Esophagus muscularis mucosa (tissue), 4 donors: Measurements from ENCODE around the gene NOD2. TPM values are rescaled to one million over a fixed set of nuclear protein-coding genes. Genes with fewer than 3 reads are reported as not detected.

Experiments used
- DNase-seq: peaks from one replicate; pipeline ENCODE4 v3.0.0-alpha.2; 2017; ENCODE audit errors: extremely low spot score
- H3K27ac ChIP-seq, 4 donors: fragments of 200-600 bp; sonication (generic); replicated peaks in 1 of 4; 1 replicate in 3 of 4; 2 replicates in 1 of 4; pipeline ENCODE4 v1.5.1; 2016 to 2019; ENCODE audit warnings: mild to moderate bottlenecking in 1 of 4
- H3K27me3 ChIP-seq, 4 donors: fragments of 200-600 bp; sonication (generic); one replicate each; pipeline versions ENCODE4 v1.5.1 to v1.6.0; 2016 to 2019
- H3K36me3 ChIP-seq, 4 donors: fragments of 200-600 bp; sonication (generic); one replicate each; pipeline ENCODE4 v1.5.1; 2016 to 2019
- H3K4me1 ChIP-seq, 4 donors: fragments of 200-600 bp; sonication (generic); one replicate each; pipeline ENCODE4 v1.5.1; 2016 to 2019
- H3K4me3 ChIP-seq, 4 donors: fragments of 200-600 bp; sonication (generic); 1 replicate in 2 of 4; 2 replicates in 2 of 4; pipeline ENCODE4 v1.5.1; 2016 to 2019; ENCODE audit warnings: mild to moderate bottlenecking in 4 of 4, moderate library complexity in 1 of 4
- H3K9me3 ChIP-seq, 4 donors: fragments of 200-600 bp; sonication (generic); 1 replicate in 3 of 4; 2 replicates in 1 of 4; pipeline ENCODE4 v1.5.1; 2016 to 2019
- CTCF ChIP-seq, 3 experiments: fragments of 200-600 bp in 2 of 3; fragments of 450-650 bp in 1 of 3; sonication (generic) in 2 of 3; IDR thresholded peaks; one replicate each; pipeline ENCODE4 v1.5.1; 2017 to 2019; ENCODE audit warnings: antibody characterized with exemption in 3 of 3, mild to moderate bottlenecking in 2 of 3, moderate library complexity in 1 of 3
- EP300 ChIP-seq: sonication (generic); formaldehyde crosslinking; IDR thresholded peaks from one replicate; pipeline ENCODE4 v1.6.1; 2017; ENCODE audit warnings: antibody characterized with exemption
- POLR2A ChIP-seq: fragments of 450-650 bp; IDR thresholded peaks from one replicate; pipeline ENCODE4 v1.6.1; 2017; ENCODE audit warnings: antibody characterized with exemption, moderate library complexity, mild to moderate bottlenecking, low read depth
- POLR2AphosphoS5 ChIP-seq, 2 donors: sonication (generic); formaldehyde crosslinking; IDR thresholded peaks; one replicate each; pipeline ENCODE4 v1.6.1; 2017; ENCODE audit warnings: antibody characterized with exemption in 2 of 2
- WGBS: methylation state at CpG from one replicate; pipeline ENCODE4 v1.1.5; 2018; 5-methylcytosine and 5-hydroxymethylcytosine counted together
- intact Hi-C: fragments of 100-400 bp; cut with DNase I; formaldehyde crosslinking; loops from one replicate; pipeline ENCODE4 v1.15.1; 2023
- total RNA-seq, 4 donors: library from RNA; depleted of rRNA; stranded (reverse); fragments of >200 nt; gene quantifications; one replicate each; pipeline versions ENCODE4 v1.1.0 to v1.2.1, GENCODE V29; 2016

The NOD2 gene
- total RNA-seq, 4 donors from 2014 or later, result 1.2 to 6.0 (median 2.5) TPM

GRCh38 chr16:50722960-50723359, 29.6 kb downstream of the NOD2 start:
- Histone ChIP-seq H3K27me3 (no peaks in the 10 kb centered on the region), H3K4me3 (no peak overlapping the region), H3K36me3 (peaks cover 0 to 10% (median 0%) of the 10 kb centered on the region in 4 donors), H3K4me1 (peaks cover 0 to 11% (median 0%) of the 10 kb centered on the region in 4 donors), H3K9me3 (no peaks in the 10 kb centered on the region), H3K27ac (no peak overlapping the region)
- DNase-seq, result no peak
- TF ChIP-seq POLR2A, result no peak
- TF ChIP-seq POLR2AphosphoS5 (IDR thresholded peaks at IDR 0.05), result no peak
- no peak for TF ChIP-seq EP300
- no peak for TF ChIP-seq CTCF (IDR thresholded peaks at IDR 0.05)
- intact Hi-C loops, result no loop called here
- WGBS, result 77% methylated on average over 2 of the region's 2 CpGs

- no peak overlapping the region for H3K27ac ChIP-seq
- H3K36me3 ChIP-seq, result peaks cover 0 to 10% (median 0%) of the 10 kb centered on the region in 4 donors
- no peak for DNase-seq
- no peaks in the 10 kb centered on the region for H3K9me3 ChIP-seq
- no peak overlapping the region for H3K4me3 ChIP-seq
- no peaks in the 10 kb centered on the region for H3K4me1 ChIP-seq
- intact Hi-C loops, result no loop called here
- H3K27me3 ChIP-seq, result no peaks in the 10 kb centered on the region
- TF ChIP-seq POLR2A, result no peak
- TF ChIP-seq POLR2AphosphoS5 (IDR thresholded peaks at IDR 0.05), result no peak
- TF ChIP-seq EP300, result no peak
- TF ChIP-seq CTCF (IDR thresholded peaks at IDR 0.05), result no peak
Observed at GRCh38 chr16:50724306-50724705, 30.9 kb downstream of the NOD2 start.

GRCh38 chr16:50731130-50731988, 38.0 kb downstream of the NOD2 start:
- WGBS, result 74% methylated on average over 6 of the region's 6 CpGs
- Histone ChIP-seq H3K4me3 (no peak overlapping the region), H3K36me3 (peaks cover 0 to under 1% (median 0%) of the 10 kb centered on the region in 4 donors), H3K4me1 (peaks cover 0 to 12% (median 6%) of the 10 kb centered on the region in 4 donors), H3K9me3 (no peaks in the 10 kb centered on the region), H3K27ac (peak overlapping the region in 1 of 4 donors; percentile 47), H3K27me3 (no peaks in the 10 kb centered on the region)
- intact Hi-C loops, result no loop called here
- no peak for TF ChIP-seq CTCF (IDR thresholded peaks at IDR 0.05)
- TF ChIP-seq EP300, result no peak
- no peak for TF ChIP-seq POLR2A
- TF ChIP-seq POLR2AphosphoS5 (IDR thresholded peaks at IDR 0.05), result no peak
- no peak for DNase-seq

GRCh38 chr16:50731989-50732832, 38.8 kb downstream of the NOD2 start:
- peak; percentile 29 for DNase-seq
- Histone ChIP-seq H3K36me3 (no peaks in the 10 kb centered on the region), H3K27ac (peak overlapping the region in 1 of 4 donors; percentile 47), H3K9me3 (no peaks in the 10 kb centered on the region), H3K27me3 (no peaks in the 10 kb centered on the region), H3K4me3 (no peak overlapping the region), H3K4me1 (peaks cover 0 to 12% (median 6%) of the 10 kb centered on the region in 4 donors)
- 69% methylated on average over 10 of the region's 10 CpGs for WGBS
- TF ChIP-seq EP300 (no peak), CTCF (IDR thresholded peaks at IDR 0.05) (no peak), POLR2AphosphoS5 (IDR thresholded peaks at IDR 0.05) (no peak), POLR2A (no peak)
- intact Hi-C loops, result no loop called here
